Measurements from ENCODE around the gene TMEM150B.

DNA sequence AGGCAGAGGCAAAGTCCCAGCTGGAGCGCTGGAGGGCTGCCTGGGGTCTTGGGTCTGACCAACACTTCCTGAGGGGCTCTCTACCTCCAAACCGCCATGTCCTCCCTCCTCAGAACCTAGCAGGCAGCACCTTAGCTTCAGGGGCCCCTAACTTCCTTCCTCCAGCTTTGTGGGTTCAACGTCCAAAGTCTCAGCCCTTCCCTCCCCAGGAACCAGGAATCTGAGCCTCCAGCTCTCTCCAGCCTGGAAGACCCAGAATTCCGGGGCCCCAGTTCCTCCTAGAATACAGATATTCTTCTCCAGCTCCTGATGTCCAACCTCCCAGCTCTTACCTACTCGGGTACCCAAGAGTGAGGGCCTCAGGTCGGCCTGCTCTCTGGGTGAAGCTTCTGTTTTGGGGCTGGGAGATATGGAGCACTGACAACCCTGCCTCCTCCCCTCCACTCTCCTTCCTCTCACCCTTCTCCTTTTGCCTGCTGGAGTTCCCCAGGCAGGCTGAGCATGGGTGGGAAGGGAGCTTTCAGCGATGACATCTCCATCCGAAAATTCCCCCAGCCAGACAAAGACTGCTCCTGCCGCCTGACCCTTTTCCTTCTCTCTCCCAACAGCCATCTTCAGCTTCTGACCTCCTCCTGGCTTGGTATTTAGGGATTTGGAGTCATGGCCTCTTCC, 3.5 kb downstream of the TMEM150B start:
- TF ChIP-seq JUND (IDR thresholded peaks at IDR 0.05) (no peak), EZH2phosphoT487 (IDR thresholded peaks at IDR 0.05; ENCODE audit: borderline replicate concordance, low read depth) (no peak), ELF1 (IDR thresholded peaks at IDR 0.05) (no peak), SIN3A (IDR thresholded peaks at IDR 0.05; ENCODE audit: borderline replicate concordance, low read depth, low read length) (no peak)
- TF ChIP-seq, protein P1, sequence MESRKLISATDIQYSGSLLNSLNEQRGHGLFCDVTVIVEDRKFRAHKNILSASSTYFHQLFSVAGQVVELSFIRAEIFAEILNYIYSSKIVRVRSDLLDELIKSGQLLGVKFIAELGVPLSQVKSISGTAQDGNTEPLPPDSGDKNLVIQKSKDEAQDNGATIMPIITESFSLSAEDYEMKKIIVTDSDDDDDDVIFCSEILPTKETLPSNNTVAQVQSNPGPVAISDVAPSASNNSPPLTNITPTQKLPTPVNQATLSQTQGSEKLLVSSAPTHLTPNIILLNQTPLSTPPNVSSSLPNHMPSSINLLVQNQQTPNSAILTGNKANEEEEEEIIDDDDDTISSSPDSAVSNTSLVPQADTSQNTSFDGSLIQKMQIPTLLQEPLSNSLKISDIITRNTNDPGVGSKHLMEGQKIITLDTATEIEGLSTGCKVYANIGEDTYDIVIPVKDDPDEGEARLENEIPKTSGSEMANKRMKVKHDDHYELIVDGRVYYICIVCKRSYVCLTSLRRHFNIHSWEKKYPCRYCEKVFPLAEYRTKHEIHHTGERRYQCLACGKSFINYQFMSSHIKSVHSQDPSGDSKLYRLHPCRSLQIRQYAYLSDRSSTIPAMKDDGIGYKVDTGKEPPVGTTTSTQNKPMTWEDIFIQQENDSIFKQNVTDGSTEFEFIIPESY (IDR thresholded peaks at IDR 0.05; ENCODE audit: borderline replicate concordance, low read depth) = no peak
- TF ChIP-seq, protein P2, sequence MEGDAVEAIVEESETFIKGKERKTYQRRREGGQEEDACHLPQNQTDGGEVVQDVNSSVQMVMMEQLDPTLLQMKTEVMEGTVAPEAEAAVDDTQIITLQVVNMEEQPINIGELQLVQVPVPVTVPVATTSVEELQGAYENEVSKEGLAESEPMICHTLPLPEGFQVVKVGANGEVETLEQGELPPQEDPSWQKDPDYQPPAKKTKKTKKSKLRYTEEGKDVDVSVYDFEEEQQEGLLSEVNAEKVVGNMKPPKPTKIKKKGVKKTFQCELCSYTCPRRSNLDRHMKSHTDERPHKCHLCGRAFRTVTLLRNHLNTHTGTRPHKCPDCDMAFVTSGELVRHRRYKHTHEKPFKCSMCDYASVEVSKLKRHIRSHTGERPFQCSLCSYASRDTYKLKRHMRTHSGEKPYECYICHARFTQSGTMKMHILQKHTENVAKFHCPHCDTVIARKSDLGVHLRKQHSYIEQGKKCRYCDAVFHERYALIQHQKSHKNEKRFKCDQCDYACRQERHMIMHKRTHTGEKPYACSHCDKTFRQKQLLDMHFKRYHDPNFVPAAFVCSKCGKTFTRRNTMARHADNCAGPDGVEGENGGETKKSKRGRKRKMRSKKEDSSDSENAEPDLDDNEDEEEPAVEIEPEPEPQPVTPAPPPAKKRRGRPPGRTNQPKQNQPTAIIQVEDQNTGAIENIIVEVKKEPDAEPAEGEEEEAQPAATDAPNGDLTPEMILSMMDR (IDR thresholded peaks at IDR 0.05) = no peak
- TF ChIP-seq, protein P3, sequence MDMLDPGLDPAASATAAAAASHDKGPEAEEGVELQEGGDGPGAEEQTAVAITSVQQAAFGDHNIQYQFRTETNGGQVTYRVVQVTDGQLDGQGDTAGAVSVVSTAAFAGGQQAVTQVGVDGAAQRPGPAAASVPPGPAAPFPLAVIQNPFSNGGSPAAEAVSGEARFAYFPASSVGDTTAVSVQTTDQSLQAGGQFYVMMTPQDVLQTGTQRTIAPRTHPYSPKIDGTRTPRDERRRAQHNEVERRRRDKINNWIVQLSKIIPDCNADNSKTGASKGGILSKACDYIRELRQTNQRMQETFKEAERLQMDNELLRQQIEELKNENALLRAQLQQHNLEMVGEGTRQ (IDR thresholded peaks at IDR 0.05; ENCODE audit: borderline replicate concordance, low read depth, low read length) = no peak
